ENCODE results near the gene LILRB3.
A peak's percentile ranks its signal among the peaks of the same experiment; 100 is the strongest.
"Not testable (repeated sequence)": the region's sequence is repeated elsewhere in the genome, so short reads cannot be mapped to it uniquely, and the experiment has no call there.

Gene LILRB3

DNA sequence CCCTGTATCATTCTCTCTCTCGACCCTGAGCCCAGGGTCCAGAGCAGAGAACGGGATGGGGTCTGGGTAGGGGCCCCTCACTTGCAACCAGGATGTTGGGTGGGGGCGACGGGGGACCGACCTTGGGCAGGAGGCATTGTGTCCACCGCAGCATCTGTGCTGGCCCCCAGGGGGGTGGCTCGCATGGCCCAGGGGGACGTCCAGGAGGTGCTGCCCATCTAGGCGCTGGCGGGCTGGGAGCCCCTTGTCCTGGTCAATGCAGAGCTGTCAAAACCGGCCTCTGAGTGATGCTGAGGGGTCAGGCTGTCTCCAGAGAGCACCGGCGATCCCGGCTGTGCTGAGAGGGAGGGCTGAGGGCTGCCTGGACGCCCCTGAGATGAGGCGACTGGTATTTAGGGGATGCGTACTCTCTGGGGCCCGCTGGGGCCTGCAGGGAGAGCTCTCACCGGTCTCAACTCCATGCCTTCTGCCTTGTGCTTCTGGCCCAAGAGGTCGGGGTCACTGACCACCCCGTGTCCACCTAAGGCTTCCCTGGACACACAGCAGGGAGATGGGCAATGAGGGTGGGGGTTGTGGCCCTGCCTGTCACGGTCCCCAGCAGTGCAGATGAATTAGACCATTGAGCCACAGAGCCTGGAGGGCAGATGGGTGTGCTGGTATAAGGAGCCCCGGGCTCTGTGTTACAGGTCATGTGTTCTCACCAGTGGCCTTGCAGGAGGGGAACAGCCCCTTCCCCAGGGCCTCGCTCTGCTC is 13.6 kb downstream of the LILRB3 start:
- no peak for DNase-seq

DNA sequence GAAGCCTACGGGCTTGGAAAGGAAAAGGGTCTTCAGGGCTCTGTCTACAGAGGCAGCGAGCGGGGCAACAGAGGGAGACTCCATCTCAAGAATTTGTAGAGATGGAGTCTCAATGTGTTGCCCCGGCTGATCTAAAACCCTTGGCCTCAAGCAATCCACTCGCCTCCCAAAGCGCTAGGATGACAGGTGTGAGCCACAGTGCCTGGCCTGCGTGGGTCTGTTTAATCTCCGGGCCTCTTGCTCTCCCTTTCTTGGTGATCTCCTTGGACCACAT is 14.1 kb downstream of the LILRB3 start:
- DNase-seq, result no peak

DNA sequence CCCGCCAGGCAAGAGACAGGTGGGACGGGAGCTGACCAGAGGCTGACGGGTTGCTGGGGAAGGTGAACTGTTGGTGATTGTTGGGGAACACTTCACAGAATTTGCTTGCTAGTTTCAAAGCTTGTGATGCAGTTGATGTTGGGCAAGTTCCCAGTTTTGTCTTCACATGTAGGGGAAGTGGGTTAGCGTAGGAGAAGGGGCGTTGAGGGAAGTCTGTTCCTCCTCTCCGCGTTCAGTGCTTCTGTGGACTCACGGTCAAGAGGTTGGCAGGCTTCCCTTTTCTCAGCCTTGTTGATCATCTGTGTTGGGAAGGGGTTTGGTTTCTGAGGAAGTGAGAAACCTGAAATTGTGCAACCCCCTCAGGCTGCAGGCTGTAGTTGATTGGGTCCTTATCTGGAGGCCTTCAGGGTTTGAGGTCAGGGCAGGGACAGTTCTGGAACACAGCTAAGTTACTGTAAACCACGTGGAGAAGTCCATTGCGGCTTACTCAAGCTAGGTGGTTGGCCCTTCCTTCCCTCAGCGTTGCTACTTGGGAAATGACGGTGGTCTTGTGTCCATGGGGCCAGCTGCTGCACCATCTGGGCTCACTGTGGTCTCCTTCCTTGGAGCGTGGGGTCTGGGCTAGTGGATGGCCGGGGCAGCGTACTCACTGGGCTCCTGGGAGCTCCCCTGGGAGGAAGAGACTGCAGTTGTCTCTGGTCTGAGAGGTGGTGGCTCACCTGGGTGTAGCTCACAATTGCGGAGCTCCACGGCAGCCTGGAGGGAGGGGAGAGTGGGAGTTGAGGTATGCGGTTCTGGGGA is 14.6 kb downstream of the LILRB3 start:
- DNase-seq, result peak; percentile 100

DNA sequence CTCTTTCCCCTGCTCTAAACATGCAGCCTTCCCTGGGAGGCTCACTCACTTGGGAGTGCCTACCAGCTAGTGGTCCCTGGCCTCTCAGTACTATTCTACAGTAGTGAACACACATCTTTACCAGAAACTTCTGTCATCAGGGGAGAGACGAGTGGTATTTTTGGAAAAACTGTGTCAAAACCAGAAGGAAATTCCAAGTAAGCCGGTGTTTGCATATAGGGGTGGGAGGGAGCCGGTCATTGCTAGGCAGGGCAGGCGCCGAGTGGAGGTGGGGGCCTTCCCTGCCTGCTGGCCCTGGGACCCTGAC is 15.2 kb downstream of the LILRB3 start:
- peak; percentile 89 for DNase-seq

DNA sequence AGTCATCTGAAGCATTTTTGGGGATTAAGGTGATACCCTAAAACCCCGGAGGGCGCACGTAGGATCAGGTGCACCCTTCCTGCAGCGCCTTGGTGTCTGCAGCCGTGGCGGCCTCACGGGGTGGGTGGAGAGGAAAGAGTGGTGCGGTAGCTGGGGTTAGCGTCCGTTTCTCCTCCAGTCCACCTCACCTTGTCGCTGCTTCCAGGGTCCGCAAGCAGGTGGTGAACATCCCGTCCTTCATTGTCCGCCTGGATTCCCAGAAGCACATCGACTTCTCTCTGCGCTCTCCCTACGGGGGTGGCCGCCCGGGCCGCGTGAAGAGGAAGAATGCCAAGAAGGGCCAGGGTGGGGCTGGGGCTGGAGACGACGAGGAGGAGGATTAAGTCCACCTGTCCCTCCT is 15.6 kb downstream of the LILRB3 start:
- not testable (repeated sequence) for DNase-seq

DNA sequence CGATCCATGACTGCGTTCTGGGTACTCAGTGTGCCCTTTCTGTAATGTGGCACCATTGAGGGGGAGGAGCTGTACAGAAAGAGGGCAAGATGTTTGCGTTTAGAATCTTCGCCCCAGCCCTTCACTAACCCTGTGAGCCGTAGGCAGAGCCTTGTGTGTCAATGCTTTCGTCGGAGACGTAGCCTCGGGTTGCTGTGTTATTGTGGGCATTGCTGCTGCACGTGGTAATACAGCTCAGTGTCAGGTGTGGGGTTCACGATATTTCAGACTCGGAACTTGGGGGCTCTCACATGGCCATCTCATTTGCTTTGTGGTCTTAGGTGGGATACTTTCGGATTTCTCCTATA is 16.0 kb downstream of the LILRB3 start:
- no peak for DNase-seq

DNA sequence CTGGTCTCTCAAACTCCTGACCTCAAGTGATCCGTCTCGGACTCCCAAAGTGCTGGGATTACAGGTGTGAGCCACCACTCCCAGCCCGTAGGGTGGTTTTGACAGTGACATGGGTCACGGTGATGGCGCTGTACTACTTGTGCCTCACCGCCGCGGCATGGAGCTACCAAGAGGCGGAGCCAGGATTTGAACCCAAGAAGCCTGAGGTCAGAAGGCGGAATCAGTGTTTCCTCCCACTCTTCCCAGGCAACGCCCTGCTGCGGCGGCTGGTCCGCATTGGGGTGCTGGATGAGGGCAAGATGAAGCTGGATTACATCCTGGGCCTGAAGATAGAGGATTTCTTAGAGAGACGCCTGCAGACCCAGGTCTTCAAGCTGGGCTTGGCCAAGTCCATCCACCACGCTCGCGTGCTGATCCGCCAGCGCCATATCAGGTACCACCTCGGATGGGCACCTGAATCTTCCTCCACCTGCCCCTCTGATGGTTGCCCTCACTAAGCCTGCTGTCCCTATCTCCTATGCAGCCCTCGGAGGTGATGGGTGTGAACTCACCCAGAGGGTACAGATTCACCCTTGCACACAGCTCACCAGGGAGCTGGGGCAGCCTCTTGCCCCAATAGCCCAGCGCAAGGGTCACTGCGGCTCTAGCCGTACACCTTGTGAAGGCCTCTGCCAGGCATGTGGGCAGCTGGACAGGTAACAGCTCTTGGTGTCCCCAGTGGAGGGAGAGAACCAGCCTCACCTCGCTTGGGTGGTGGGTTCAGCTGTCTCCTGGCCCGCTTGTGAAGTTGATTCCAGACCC is 16.6 kb downstream of the LILRB3 start:
- no peak for DNase-seq

DNA sequence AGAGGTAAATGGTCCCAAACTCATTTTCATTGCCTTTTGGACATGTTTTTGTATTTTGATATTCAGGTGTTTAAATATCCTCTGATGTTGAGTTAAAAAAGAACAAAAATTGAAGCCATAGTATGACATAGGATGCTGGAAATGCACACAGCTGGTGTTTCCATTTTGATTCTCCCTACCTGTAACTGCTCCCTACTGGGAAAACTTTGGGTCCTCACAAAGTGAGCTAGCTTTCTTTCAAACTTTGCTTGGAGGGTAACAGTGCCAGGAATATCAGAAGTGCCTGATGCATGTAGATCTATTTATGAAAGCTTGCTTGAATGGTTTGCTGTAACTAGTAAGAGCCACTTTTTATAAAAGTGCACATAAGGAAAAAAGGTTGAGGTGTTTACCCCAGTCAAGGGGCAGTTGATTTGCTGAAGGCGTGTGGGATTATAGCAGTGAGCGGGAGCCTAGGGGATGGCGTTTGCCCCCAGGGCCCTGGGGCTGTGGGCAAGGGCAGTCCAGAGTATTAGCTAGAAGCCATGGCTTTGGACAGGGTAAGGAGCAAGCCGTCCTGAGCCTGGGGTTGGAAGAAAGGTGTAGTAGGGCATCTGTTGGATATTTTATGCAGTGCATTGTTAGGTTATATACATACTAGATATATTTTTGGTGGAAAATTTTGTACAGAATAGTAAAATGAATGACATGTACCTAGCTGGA is 17.9 kb downstream of the LILRB3 start:
- no peak for DNase-seq

DNA sequence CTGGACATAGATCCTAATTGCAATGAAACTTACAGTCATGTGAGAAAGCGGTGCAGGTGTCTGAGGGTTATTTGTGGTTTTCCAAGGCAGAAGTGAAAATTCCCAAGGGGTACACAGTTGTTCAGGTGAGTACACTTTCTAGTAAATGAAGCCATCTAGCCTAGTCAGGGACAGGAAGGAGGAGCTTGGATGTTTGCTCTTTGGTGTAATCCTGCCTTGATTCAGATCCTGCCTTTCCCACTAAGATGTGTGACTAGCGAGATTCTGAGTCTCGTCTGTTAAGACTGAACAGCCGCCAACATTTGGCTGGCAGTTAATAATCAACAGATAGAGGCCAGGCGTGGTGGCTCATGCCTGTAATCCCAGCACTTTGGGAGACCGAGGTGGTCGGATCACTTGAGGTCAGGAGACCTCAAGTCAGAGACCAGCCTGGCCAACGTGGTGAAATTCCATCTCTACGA is 19.6 kb downstream of the LILRB3 start:
- DNase-seq, result no peak

DNA sequence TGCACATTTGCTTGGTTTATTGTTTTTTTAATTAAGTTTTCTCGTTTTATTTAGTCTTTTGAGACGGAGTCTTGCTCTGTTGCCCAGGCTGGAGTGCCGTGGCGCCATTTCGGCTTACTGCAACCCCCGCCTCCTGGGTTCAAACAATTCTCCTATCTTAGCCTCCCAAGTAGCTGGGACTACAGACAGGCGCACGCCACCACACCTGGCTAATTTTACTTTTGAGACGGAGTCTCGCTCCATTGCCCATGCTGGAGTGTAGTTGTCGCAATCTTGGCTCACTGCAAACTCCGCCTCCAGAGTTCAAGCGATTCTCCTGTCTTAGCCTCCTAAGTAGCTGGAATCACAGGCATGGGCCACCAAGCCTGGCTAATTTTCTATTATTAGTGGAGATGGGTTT is 20.8 kb downstream of the LILRB3 start:
- DNase-seq, result no peak

DNA sequence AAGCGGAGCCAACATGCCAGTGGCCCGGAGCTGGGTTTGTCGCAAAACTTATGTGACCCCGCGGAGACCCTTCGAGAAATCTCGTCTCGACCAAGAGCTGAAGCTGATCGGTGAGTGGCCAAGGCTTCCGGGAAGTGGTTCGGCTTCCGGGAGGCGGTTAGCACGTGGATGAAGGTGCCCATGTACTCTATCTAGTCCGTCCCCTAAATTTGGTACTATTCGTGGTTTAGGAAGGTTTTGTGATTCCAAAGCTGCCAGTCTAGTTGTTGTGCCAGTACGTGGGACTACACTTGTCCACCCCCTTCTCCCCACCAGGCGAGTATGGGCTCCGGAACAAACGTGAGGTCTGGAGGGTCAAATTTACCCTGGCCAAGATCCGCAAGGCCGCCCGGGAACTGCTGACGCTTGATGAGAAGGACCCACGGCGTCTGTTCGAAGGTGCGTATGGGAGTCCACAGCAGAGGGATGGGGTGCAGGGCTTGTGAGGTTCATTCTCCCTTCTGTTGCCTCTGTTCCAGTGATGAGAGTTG is 21.6 kb downstream of the LILRB3 start:
- no peak for DNase-seq

DNA sequence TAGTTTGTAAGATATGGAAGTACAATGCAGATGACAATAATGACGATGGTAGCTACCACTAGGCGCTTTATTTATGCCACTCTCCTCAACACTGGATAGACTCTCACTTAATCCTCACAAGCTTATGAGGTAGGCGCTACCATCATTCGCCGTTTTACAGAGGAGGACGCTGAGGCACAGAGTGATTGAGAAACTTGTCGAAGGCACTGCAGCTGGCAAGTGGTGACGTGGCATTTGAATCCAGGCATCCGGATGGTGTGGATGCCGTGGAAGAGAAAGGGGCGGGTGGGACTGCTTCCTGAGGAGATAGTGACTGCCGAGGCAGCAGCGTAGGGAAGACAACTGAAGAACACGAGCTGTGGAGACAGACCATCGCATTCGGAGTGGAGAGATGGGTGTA is 23.4 kb downstream of the LILRB3 start:
- no peak for DNase-seq

DNA sequence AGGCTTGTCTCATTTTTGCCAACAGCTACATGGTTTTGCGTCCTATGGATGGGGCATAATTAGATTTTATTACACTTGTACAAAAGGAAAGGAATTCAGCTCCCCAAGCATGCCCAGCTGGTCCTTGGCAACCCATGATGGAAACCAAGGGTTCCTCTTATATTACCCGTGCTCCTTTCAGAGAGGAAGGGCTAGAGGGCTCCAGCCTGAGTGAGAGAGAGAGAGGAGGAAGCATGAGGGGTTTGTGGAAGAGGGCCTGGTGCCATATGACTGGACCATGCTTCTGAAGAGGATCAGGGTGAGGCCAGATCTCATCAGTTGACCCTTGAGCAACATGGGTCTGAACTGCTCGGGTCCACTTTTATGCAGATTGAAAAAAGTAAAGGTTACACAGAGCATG is 25.7 kb downstream of the LILRB3 start:
- DNase-seq, result peak; percentile 43

DNA sequence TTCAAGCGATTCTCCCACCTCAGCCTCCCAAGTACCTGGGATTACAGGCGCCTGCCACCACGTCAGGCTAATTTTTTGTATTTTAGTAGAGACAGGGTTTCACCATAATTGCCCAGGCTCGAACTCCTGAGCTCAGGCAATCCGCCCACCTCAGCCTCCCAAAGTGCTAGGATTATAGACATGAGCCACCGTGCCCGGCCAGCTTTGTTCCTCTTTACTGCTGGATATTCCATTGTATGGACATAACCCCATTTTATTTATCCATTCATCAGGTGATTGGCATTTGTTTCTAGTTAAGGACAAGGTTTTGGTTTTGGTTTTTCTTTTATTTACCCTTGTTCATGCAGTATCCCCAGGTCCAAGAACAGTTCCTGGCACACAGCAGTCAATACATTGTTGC is 26.3 kb downstream of the LILRB3 start:
- no peak for DNase-seq

DNA sequence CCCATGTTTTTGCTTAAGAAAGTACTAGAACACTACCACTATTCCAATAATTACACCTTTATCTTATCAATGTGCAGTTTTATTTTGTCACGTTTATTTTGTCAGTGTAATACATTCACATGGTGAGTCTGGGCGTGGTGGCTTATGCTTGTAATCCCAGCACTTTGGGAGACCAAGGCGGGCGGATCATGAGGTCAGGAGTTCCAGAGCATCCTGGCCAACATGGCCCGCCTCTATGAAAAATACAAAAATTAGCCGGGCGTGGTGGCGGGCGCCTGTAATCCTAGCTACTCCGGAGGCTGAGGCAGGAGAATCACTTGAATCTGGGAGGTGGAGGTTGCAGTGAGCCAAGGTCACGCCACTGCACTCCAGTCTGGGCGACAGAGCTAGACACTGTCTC is 28.3 kb downstream of the LILRB3 start:
- not testable (repeated sequence) for DNase-seq

DNA sequence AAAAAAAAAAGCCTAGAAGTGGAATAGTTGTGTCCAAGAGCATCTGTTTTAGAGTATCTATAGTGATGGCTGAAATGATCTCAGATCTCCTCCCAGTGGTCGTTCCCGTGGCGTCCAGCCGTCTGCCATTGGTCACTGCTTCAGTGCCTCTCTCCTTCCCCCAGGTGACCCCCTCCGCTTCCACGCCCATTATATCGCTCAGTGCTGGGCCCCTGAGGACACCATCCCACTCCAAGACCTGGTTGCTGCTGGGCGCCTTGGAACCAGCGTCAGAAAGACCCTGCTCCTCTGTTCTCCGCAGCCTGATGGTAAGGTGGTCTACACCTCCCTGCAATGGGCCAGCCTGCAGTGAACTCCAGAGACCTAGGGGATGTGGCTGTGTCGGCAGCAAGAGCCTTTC is 29.8 kb downstream of the LILRB3 start:
- DNase-seq, result no peak

DNA sequence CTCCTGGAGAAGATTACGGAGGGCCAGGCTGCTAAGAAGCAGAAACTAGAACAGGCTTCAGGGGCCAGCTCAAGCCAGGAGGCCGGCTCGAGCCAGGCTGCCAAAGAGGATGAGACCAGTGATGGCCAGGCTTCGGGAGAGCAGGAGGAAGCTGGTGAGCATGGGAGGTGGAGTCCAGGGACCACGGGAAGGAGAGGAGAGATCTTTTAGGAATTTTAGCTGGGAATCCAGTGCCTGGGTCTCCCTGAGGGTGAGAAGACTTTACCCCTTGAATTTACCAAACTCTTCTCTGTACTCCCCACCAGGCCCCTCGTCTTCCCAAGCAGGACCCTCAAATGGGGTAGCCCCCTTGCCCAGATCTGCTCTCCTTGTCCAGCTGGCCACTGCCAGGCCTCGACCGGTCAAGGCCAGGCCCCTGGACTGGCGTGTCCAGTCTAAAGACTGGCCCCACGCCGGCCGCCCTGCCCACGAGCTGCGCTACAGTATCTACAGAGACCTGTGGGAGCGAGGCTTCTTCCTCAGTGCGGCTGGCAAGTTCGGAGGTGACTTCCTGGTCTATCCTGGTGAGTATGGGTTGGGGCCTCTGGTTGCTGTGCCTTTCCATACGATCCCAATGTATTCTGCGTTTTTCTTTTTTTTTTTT is 30.9 kb downstream of the LILRB3 start:
- no peak for DNase-seq

DNA sequence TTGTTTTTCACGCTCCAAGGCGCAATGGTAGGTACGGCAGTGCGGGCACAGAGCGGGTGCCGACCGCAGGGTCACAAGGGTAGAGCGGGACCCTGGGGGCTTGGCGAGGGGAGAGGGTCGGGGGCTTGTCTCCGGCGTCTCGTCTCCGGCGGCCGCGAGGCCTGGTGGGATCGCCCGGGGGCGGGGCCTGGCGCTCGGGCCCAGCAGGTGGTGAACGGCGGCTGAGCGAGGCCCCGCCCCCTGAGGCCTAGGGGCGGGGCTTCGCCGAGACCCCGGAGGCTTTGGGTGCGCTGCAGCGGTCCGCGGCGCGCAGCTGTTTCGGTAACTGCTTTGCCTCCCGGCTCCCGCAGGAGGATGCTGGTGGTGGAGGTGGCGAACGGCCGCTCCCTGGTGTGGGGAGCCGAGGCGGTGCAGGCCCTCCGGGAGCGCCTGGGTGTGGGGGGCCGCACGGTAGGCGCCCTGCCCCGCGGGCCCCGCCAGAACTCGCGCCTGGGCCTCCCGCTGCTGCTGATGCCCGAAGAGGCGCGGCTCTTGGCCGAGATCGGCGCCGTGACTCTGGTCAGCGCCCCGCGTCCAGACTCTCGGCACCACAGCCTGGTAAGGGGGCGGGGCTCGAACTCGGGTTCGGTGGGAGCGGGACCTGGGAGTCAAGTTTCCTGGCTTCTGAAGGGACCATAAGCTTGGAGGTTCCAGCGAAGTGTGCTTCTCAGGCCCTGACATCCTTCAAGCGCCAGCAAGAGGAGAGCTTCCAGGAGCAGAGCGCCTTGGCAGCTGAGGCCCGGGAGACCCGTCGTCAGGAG is 31.6 kb downstream of the LILRB3 start, which contains the start of gene TSEN34:
TSS of gene TSEN34 (plus strand) at position 298 of the 800 bp plus-strand sequence. CDS start at position 355, 57 bp downstream.
- DNase-seq, result peak; percentile 91

DNA sequence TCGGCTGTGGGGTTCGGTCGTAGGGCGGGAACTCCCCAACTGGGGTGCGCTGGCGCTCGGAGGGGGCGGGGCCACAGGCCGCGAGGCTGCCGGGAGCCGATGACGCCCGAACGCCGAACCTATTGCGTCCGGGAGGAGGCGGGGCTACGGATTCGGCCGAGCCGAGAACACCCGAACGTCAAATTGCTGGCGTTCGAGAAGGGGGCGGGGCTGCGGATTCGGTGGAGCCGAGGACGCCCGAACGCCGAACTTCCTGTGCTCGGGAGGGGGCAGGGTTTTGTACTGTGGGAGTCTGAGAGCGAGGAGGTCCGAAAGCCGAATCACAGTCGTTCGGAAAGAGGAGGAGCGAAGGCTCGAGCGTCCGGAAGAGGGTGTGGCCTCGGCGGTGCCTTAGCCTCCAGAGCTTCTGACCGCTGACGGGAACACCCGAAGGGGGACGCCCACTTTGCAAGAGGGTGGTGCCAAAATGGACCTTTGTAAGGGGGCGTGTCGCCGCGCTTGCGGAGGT is 32.2 kb downstream of the LILRB3 start:
- peak; percentile 100 for DNase-seq

DNA sequence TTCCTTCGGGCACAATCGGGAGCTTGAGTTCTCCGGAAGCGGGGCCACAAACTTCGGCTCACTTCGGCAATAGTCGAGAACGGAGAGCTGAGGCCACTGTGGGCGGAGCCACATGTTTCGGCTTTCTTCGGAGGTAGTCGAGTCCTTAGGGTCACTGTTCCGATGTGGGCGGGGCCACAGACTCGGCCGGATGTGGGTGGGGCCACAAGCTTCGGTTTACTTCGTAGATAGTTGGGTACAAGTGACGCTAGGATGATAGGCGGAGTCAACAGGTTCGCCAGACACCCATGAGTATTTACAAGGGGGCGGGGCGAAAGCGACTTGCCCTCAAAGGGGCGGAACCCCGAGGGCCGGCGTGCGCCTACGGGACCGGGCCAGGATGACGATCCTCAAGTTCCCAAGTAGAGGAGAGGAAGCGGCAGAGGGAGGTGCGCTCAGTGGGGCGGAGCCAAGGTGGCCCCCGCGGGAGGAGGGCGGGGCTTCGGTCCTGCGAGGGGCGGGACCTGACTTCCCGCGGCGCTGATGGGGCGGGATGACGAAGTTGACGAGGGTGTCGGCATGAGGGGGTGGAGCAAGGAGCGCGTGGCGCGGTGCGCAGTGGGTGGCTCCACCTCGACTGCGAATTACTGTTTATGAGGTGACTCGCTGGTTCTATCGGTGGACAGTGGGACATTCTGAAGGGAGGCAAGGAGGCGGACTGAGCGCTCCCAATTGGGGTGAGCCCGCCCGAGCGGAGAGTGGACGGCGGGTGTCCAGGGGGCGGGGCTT is 32.9 kb downstream of the LILRB3 start:
- peak; percentile 100 for DNase-seq

All from MV-4-11 (cell line).